GM08714 (cell line): ENCODE data around the gene RYR2.

Experiments
- H3K4me3 ChIP-seq: fragments of 200-500 bp; sonication (Bioruptor generic); 2 replicates; pipeline ENCODE4 v1.5.1; 2014; ENCODE audit warnings: mild to moderate bottlenecking, low read length, inconsistent platforms
- ZNF274 ChIP-seq: IDR thresholded peaks from 2 replicates; pipeline ENCODE4 v1.6.1; 2012; ENCODE audit warnings: mild to moderate bottlenecking, low read depth, low read length

Gene RYR2

DNA sequence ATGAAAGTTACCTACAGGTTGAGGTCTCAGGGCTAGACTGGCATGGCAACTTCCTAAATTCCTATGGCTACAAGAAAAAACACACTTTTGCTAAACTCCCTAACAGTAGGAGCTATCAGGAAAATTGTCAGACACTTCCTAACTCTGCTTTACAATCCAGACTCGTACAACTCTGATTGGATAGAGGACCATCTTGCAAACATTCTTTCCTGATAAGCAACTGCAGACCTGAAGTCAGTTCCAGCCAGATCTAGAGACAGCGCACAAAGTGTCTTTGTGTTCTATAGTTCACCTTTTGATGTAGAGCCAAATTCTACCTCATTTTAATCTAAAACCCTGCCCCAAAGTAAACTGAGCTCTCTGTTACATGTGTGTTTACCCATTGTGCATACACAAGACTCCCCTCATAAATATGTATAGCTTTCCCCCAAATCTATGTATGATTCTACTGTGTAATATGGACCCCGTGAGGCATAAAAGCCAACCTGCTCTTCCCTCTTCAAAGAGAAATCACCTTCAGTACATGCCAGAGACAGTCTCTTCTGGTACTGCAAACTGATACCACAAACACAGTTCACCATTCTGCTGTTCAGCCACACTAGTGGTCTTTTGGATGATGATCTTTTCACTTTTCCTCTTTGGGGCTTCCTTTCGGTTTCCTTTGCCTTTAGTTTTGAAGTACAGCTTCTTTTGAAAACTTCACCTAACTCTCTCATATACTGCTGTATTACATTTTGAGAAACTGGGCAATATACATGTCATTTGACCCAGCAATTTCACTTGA lies 827.0 kb downstream of the RYR2 start:
- no peak overlapping the region for H3K4me3 ChIP-seq
- no peak for TF ChIP-seq ZNF274

- no peak overlapping the region for H3K4me3 ChIP-seq
- no peak for TF ChIP-seq ZNF274
Observed at GRCh38 chr1:237873487-237874211, 831.7 kb downstream of the RYR2 start.

DNA sequence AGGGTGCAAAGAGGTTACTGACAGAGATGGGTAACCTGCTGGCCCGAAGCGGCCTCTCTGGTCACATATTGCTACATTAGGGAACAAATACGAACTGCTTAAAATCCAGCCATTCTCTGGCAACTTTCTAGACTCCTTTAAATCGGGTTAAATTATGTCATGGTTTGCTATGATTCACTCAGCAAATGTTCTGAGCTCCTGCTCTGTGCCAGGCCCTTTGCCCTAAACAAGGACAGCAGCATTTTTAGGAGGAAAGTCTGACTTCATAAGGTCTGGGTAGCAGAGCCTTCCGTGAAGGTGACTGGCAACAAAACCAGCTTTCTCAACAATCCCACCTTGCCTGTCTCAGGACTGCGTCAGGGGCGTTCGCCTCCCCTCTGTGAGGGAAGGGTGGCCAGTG lies 833.3 kb downstream of the RYR2 start:
- TF ChIP-seq ZNF274, result no peak
- no peak overlapping the region for H3K4me3 ChIP-seq

- no peak overlapping the region for H3K4me3 ChIP-seq
- TF ChIP-seq ZNF274, result no peak
Observed at GRCh38 chr1:237877631-237878030, 835.6 kb downstream of the RYR2 start.

DNA sequence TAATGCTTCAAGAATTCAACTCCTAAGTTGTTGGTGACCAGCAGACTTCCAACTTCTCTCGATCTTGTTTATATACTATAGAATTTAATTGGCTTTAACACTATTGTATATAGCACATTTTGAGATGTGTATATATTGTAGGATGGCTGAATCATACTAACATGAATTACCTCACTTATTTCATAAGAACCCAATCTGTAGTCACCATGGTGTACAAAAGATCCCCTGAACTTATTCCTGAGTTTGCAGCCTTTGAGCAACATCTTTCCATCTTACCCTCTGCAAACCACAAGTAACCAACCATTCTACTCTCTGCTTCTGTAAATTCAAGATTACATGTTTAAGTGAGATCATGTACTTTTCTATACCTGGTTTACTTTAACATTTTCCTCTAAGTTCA lies 836.4 kb downstream of the RYR2 start:
- no peak for TF ChIP-seq ZNF274
- H3K4me3 ChIP-seq, result no peak overlapping the region

GRCh38 chr1:237879195-237879594 lies 837.2 kb downstream of the RYR2 start:
- no peak for TF ChIP-seq ZNF274
- H3K4me3 ChIP-seq, result no peak overlapping the region
